GM12878 (cell line): ENCODE measurements around the gene TLK2. TPM values are rescaled to one million over a fixed set of nuclear protein-coding genes. Genes with fewer than 3 reads are reported as not detected.

Source experiments
- ATAC-seq: fragments of 200-7000 bp; cut with Tn5 transposase; 3 replicates; pipeline ENCODE4 v1.9.1; 2020; ENCODE audit warnings: mild to moderate bottlenecking, moderate library complexity
- BruUV-seq: library from RNA; stranded (reverse); fragments of 400-500 nt; replicated peaks from 2 replicates; lab custom pipeline; 2021; lab: Mats Ljungman, UMichigan
- CTCF ChIA-PET: fragments of 300-600 bp; sonication (Branson Sonifier 250); formaldehyde crosslinking; extraction: SDS; loops from one replicate; lab custom pipeline; 2021; ENCODE audit warnings: inconsistent platforms; lab: Yijun Ruan, JAX
- POLR2A ChIA-PET: fragments of 350-600 bp; formaldehyde crosslinking; extraction: SDS; loops from one replicate; lab custom pipeline; 2021; ENCODE audit warnings: inconsistent platforms; lab: Charles Lee
- RAD21 ChIA-PET: fragments of 300-600 bp; sonication (Branson Sonifier 250); formaldehyde crosslinking; loops from one replicate; lab custom pipeline; 2023; ENCODE audit warnings: antibody characterized with exemption; ENCODE audit not compliant: unreplicated experiment; lab: Charles Lee
- SMC1A ChIA-PET: fragments of 300-600 bp; sonication (Branson Sonifier 250); formaldehyde crosslinking; loops from one replicate; lab custom pipeline; 2023; ENCODE audit not compliant: unreplicated experiment, uncharacterized antibody; lab: Charles Lee
- DNase-seq: peaks from one replicate; pipeline ENCODE4 v3.0.0-alpha.2; 2011; ENCODE audit warnings: low read depth, low spot score
- FAIRE-seq: peaks from 3 replicates; lab custom pipeline; 2011; peaks lifted over from hg19 to GRCh38; lab: Jason Lieb, UNC
- H2AFZ ChIP-seq: 2 replicates; pipeline ENCODE4 v1.6.0; 2011; ENCODE audit warnings: low read depth, low read length, control low read depth; ENCODE audit not compliant: control insufficient read depth
- H3K27ac ChIP-seq: 2 replicates; pipeline ENCODE4 v1.5.1; 2011; ENCODE audit warnings: control low read depth; ENCODE audit not compliant: control insufficient read depth, insufficient read depth
- H3K27me3 ChIP-seq, 2 experiments: replicated peaks in 1 of 2; 2 replicates each; pipeline versions ENCODE4 v1.6.0 to v1.6.1; 2011; ENCODE audit warnings: low read length in 1 of 2; ENCODE audit not compliant: control insufficient read depth in 2 of 2, insufficient read depth in 2 of 2
- H3K36me3 ChIP-seq, 2 experiments: 2 replicates each; pipeline ENCODE4 v1.5.1; 2011; ENCODE audit warnings: low read length in 1 of 2; ENCODE audit not compliant: control insufficient read depth in 2 of 2, insufficient read depth in 2 of 2
- H3K4me1 ChIP-seq: 2 replicates; pipeline ENCODE4 v1.6.1; 2011; ENCODE audit warnings: mild to moderate bottlenecking, low read length, moderate library complexity, mixed read lengths; ENCODE audit not compliant: control insufficient read depth, insufficient read depth
- H3K4me2 ChIP-seq: 2 replicates; pipeline ENCODE4 v1.6.0; 2011; ENCODE audit warnings: control low read depth; ENCODE audit not compliant: control insufficient read depth, insufficient read depth
- H3K4me3 ChIP-seq: fragments of 200-600 bp; sonication (generic); 2 replicates; pipeline ENCODE4 v1.5.1; 2016
- H3K79me2 ChIP-seq: 2 replicates; pipeline ENCODE4 v1.6.0; 2011; ENCODE audit warnings: low read length; ENCODE audit not compliant: control insufficient read depth, insufficient read depth
- H3K9ac ChIP-seq: 2 replicates; pipeline ENCODE4 v1.8.0; 2011; ENCODE audit warnings: low read length, control low read depth, mixed read lengths; ENCODE audit not compliant: control insufficient read depth, insufficient read depth
- H3K9me3 ChIP-seq: replicated peaks from 3 replicates; pipeline ENCODE4 v1.5.1; 2011; ENCODE audit warnings: mild to moderate bottlenecking, low read length; ENCODE audit not compliant: control insufficient read depth, insufficient read depth
- H4K20me1 ChIP-seq: 2 replicates; pipeline ENCODE4 v1.6.0; 2011; ENCODE audit not compliant: control insufficient read depth, insufficient read depth
- BRCA1 ChIP-seq: IDR thresholded peaks from 2 replicates; pipeline ENCODE4 v1.6.1; 2011; ENCODE audit warnings: low read depth, low read length, improper control_type of control experiment
- E2F8 ChIP-seq: fragments of 450-650 bp; IDR thresholded peaks from 2 replicates; pipeline ENCODE4 v1.6.1; 2018; ENCODE audit warnings: mild to moderate bottlenecking, low read depth, moderate library complexity; ENCODE audit not compliant: partially characterized antibody
- FOS ChIP-seq: IDR thresholded peaks from 3 replicates; pipeline ENCODE4 v1.6.1; 2011; ENCODE audit warnings: borderline replicate concordance; ENCODE audit not compliant: insufficient read length; ENCODE audit errors: extremely low read depth
- FOXK2 ChIP-seq: fragments of 450-650 bp; IDR thresholded peaks from 2 replicates; pipeline ENCODE4 v1.6.1; 2017; ENCODE audit warnings: mild to moderate bottlenecking, moderate library complexity
- HDAC6 ChIP-seq: fragments of 200-600 bp; sonication (generic); IDR thresholded peaks from one replicate; pipeline ENCODE4 v1.8.0; 2017; ENCODE audit warnings: antibody characterized with exemption; ENCODE audit not compliant: unreplicated experiment
- IRF3 ChIP-seq: fragments of 450-650 bp; IDR thresholded peaks from 2 replicates; pipeline ENCODE4 v1.6.1; 2014; ENCODE audit warnings: mild to moderate bottlenecking
- MYC ChIP-seq: IDR thresholded peaks from 2 replicates; pipeline ENCODE4 v1.6.1; 2011; ENCODE audit warnings: mild to moderate bottlenecking, low read length, moderate library complexity, inconsistent platforms; ENCODE audit not compliant: insufficient read depth, insufficient replicate concordance, insufficient read length, severe bottlenecking
- NR2F1 ChIP-seq: fragments of 450-650 bp; conservative IDR thresholded peaks from 2 replicates; pipeline ENCODE4 v1.6.1; 2017; ENCODE audit warnings: mild to moderate bottlenecking
- RB1 ChIP-seq: fragments of 450-650 bp; formaldehyde crosslinking; IDR thresholded peaks from 2 replicates; pipeline ENCODE4 v1.6.1; 2017; ENCODE audit warnings: mild to moderate bottlenecking, borderline replicate concordance
- SPI1 ChIP-seq: IDR thresholded peaks from 2 replicates; pipeline ENCODE4 v1.6.1; 2011; ENCODE audit warnings: low read depth, mild to moderate bottlenecking, low read length, moderate library complexity, borderline replicate concordance; ENCODE audit not compliant: insufficient read depth
- SRF ChIP-seq, 2 experiments: IDR thresholded peaks; 2 replicates each; pipeline ENCODE4 v1.6.1; 2011; ENCODE audit warnings: low read depth in 2 of 2, low read length in 2 of 2, mild to moderate bottlenecking in 1 of 2, moderate library complexity in 1 of 2
- SUZ12 ChIP-seq: fragments of 200-600 bp; sonication (generic); IDR thresholded peaks from one replicate; pipeline ENCODE4 v1.6.1; 2018; ENCODE audit warnings: antibody characterized with exemption, mild to moderate bottlenecking; ENCODE audit not compliant: unreplicated experiment
- ZBTB11 ChIP-seq: fragments of 450-650 bp; formaldehyde crosslinking; IDR thresholded peaks from 2 replicates; pipeline ENCODE4 v1.5.0; 2022; ENCODE audit warnings: mild to moderate bottlenecking, missing genetic modification characterization
- WGBS: methylation state at CpG from one replicate; pipeline ENCODE4 v1.1.6; 2016; ENCODE audit warnings: low lambda C conversion rate; ENCODE audit not compliant: insufficient replicate concordance, insufficient coverage; ENCODE audit errors: missing lambda C conversion rate; 5-methylcytosine and 5-hydroxymethylcytosine counted together
- in situ Hi-C: fragments of 300-500 bp; cut with MboI; formaldehyde crosslinking; loops from 9 replicates; pipeline ENCODE4 v1.14.3; 2018; ENCODE audit warnings: mixed read lengths
- intact Hi-C: fragments of 100-400 bp; cut with micrococcal nuclease; formaldehyde crosslinking; loops from one replicate; pipeline ENCODE4 v1.14.2; 2022; ENCODE audit not compliant: unreplicated experiment
- polyA plus RNA-seq, 11 experiments: library from polyadenylated mRNA; depleted of rRNA in 4 of 11; unstranded in 6 of 11; stranded (reverse) in 5 of 11; fragments of >200 nt; fragmentation: Nextera tagmentation in 4 of 11; fragmentation: Illumina TruSeq in 1 of 11; extraction: Ambion mirVana in 4 of 11; extraction: Trizol in 1 of 11; gene quantifications; 1 replicate in 1 of 11; 2 replicates in 10 of 11; pipeline versions ENCODE4 v1.2.1 to v1.2.3, GENCODE V29; 2011 to 2016; ENCODE audit warnings: inconsistent platforms in 2 of 11, missing spikeins in 2 of 11, low read depth in 1 of 11
- total RNA-seq, 4 experiments: library from RNA; depleted of rRNA in 3 of 4; stranded (reverse); fragments of >200 nt in 3 of 4; fragmentation: Illumina TruSeq in 1 of 4; extraction: Trizol in 1 of 4; gene quantifications; 2 replicates each; pipeline versions ENCODE4 v1.2.1 to v1.2.3, GENCODE V29; 2013 to 2021

The TLK2 gene
- total and polyA plus RNA-seq, 10 of the 15 experiments (the other 5 are each of a cell fraction or from before 2014, with no cell fraction given), result 12.1 to 51.2 (median 27.5) TPM

GRCh38 chr17:62629556-62630364 lies 151.1 kb downstream of the TLK2 start (continued):
- TF ChIP-seq ZBTB11 (CRISPR knock-in tag), result no peak

GRCh38 chr17:62630365-62631085 lies 151.9 kb downstream of the TLK2 start:
- H3K4me1 ChIP-seq, result 0 out of 2 replicates have a peak, but pooled peaks cover 3% of the 10 kb centered on the region
- intact Hi-C loops (no loop called here), in situ Hi-C loops (no loop called here)
- H3K9me3 ChIP-seq, result no peaks in the 10 kb centered on the region
- no peak overlapping the region for H3K9ac ChIP-seq
- CTCF ChIA-PET, result no interaction called here
- POLR2A ChIA-PET, result interaction anchor here (0.5 kb wide), 1 partner anchor 9 kb away, joined by 6 read pairs; no protein-coding TSS in a partner anchor
- H3K36me3 ChIP-seq, result no peaks in the 10 kb centered on the region
- no peak overlapping the region for H2AFZ ChIP-seq
- ATAC-seq (no peak), DNase-seq (no peak), FAIRE-seq (no peak)
- SMC1A ChIA-PET, result no interaction called here
- H3K27me3 ChIP-seq, result peaks cover 0 to 9% of the 10 kb centered on the region in 2 experiments; a peak in 3 of 4 replicates
- H3K4me2 ChIP-seq, result no peak overlapping the region
- H3K4me3 ChIP-seq, result no peak overlapping the region
- no TSS peak for BruUV-seq
- RAD21 ChIA-PET, result no interaction called here
- WGBS, result 60% methylated on average over 12 of the region's 12 CpGs
- H3K27ac ChIP-seq, result no peak overlapping the region
- no peaks in the 10 kb centered on the region for H4K20me1 ChIP-seq
- no peaks in the 10 kb centered on the region for H3K79me2 ChIP-seq
- TF ChIP-seq NR2F1 (no peak), MYC (no peak), BRCA1 (no peak), SPI1 (no peak), IRF3 (no peak), FOS (no peak), SRF (IDR thresholded peaks at IDR 0.05; ENCODE audit: low read depth in 2 of 2, low read length in 2 of 2) (no peak), E2F8 (no peak), FOXK2 (no peak), RB1 (no peak), SUZ12 (no peak), HDAC6 (no peak)
